ENCODE data around the gene MEIS1. TPM values are rescaled to one million over a fixed set of nuclear protein-coding genes. Genes with fewer than 3 reads are reported as not detected.

MEIS1 gene
- total and polyA plus RNA-seq, 2 experiments from 2014 or later: 0.16 to 0.28 TPM

DNA sequence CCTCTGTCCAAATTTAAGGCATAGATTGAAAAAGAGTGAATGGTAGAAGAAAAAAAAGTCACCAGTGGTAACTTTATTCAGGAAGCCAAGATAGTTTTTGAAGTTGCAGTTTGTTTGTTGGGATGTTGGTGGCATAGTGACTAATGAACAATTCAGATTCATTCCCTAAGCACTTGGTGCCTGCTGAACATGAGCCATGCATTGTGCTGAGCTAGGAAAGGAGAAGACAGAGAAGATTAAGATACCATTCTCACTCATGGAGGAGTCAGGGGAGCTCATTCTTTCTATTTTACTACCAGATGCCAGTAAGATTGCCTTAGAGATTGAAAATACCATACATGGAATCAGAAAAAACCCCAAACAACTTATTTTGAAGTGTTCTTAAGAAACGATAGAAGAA is 25.1 kb downstream of the MEIS1 start:
- no peaks in the 10 kb centered on the region for H3K4me1 ChIP-seq (ENCODE audit: insufficient read depth)
- TF ChIP-seq ZNF331 (CRISPR knock-in tag; IDR thresholded peaks at IDR 0.05; ENCODE audit: low read depth): no peak
- no peak for TF ChIP-seq NANOG (IDR thresholded peaks at IDR 0.05; ENCODE audit: borderline replicate concordance)
- no peak for TF ChIP-seq ZNF114 (CRISPR knock-in tag; IDR thresholded peaks at IDR 0.05)
- TF ChIP-seq STAT1 (IDR thresholded peaks at IDR 0.05; ENCODE audit: unreplicated experiment): no peak
- TF ChIP-seq, protein P1, sequence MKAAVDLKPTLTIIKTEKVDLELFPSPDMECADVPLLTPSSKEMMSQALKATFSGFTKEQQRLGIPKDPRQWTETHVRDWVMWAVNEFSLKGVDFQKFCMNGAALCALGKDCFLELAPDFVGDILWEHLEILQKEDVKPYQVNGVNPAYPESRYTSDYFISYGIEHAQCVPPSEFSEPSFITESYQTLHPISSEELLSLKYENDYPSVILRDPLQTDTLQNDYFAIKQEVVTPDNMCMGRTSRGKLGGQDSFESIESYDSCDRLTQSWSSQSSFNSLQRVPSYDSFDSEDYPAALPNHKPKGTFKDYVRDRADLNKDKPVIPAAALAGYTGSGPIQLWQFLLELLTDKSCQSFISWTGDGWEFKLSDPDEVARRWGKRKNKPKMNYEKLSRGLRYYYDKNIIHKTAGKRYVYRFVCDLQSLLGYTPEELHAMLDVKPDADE (IDR thresholded peaks at IDR 0.05): no peak
- no peak for TF ChIP-seq EZH2phosphoT487 (IDR thresholded peaks at IDR 0.05; ENCODE audit: unreplicated experiment)
- TF ChIP-seq JUNB (IDR thresholded peaks at IDR 0.05; ENCODE audit: unreplicated experiment): no peak
- TF ChIP-seq, protein P2, sequence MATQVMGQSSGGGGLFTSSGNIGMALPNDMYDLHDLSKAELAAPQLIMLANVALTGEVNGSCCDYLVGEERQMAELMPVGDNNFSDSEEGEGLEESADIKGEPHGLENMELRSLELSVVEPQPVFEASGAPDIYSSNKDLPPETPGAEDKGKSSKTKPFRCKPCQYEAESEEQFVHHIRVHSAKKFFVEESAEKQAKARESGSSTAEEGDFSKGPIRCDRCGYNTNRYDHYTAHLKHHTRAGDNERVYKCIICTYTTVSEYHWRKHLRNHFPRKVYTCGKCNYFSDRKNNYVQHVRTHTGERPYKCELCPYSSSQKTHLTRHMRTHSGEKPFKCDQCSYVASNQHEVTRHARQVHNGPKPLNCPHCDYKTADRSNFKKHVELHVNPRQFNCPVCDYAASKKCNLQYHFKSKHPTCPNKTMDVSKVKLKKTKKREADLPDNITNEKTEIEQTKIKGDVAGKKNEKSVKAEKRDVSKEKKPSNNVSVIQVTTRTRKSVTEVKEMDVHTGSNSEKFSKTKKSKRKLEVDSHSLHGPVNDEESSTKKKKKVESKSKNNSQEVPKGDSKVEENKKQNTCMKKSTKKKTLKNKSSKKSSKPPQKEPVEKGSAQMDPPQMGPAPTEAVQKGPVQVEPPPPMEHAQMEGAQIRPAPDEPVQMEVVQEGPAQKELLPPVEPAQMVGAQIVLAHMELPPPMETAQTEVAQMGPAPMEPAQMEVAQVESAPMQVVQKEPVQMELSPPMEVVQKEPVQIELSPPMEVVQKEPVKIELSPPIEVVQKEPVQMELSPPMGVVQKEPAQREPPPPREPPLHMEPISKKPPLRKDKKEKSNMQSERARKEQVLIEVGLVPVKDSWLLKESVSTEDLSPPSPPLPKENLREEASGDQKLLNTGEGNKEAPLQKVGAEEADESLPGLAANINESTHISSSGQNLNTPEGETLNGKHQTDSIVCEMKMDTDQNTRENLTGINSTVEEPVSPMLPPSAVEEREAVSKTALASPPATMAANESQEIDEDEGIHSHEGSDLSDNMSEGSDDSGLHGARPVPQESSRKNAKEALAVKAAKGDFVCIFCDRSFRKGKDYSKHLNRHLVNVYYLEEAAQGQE (IDR thresholded peaks at IDR 0.05; ENCODE audit: unreplicated experiment): no peak
- TF ChIP-seq, protein P3, sequence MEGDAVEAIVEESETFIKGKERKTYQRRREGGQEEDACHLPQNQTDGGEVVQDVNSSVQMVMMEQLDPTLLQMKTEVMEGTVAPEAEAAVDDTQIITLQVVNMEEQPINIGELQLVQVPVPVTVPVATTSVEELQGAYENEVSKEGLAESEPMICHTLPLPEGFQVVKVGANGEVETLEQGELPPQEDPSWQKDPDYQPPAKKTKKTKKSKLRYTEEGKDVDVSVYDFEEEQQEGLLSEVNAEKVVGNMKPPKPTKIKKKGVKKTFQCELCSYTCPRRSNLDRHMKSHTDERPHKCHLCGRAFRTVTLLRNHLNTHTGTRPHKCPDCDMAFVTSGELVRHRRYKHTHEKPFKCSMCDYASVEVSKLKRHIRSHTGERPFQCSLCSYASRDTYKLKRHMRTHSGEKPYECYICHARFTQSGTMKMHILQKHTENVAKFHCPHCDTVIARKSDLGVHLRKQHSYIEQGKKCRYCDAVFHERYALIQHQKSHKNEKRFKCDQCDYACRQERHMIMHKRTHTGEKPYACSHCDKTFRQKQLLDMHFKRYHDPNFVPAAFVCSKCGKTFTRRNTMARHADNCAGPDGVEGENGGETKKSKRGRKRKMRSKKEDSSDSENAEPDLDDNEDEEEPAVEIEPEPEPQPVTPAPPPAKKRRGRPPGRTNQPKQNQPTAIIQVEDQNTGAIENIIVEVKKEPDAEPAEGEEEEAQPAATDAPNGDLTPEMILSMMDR (conservative IDR thresholded peaks at IDR 0.05; ENCODE audit: low read depth in 2 of 2): no peak
- TF ChIP-seq POLR2AphosphoS5 (IDR thresholded peaks at IDR 0.05; ENCODE audit: low read depth): no peak
- no peak for TF ChIP-seq CREB1 (CRISPR knock-in tag; IDR thresholded peaks at IDR 0.05; ENCODE audit: low read depth)
- ATAC-seq (no peak), DNase-seq (ENCODE audit: low spot score) (no peak)
- no peaks in the 10 kb centered on the region for H3K9me3 Mint-ChIP-seq
- H3K9me2 ChIP-seq (ENCODE audit: insufficient read depth): no peaks in the 10 kb centered on the region
- H3K4me3 Mint-ChIP-seq: no peak overlapping the region
- H3K36me3 Mint-ChIP-seq (ENCODE audit: low read depth): no peaks in the 10 kb centered on the region
- no peaks in the 10 kb centered on the region for H3K36me3 ChIP-seq (ENCODE audit: insufficient read depth)
- no peak overlapping the region for H2AFZ ChIP-seq
- H3K4me1 Mint-ChIP-seq: peaks cover 2% of the 10 kb centered on the region; the same call in 1 of the 3 replicates
- no peaks in the 10 kb centered on the region for H3F3A ChIP-seq (replicated peaks; ENCODE audit: low read depth)
- no peaks in the 10 kb centered on the region for H3K79me2 ChIP-seq (replicated peaks; ENCODE audit: insufficient read depth)
- H3K4me3 ChIP-seq: no peak overlapping the region
- no peaks in the 10 kb centered on the region for H3K27me3 ChIP-seq (ENCODE audit: insufficient read depth)
- no peak overlapping the region for H3K4me2 ChIP-seq
- no peaks in the 10 kb centered on the region for H3K27me3 Mint-ChIP-seq (ENCODE audit: insufficient read depth, low read depth, poor library complexity)
- H3K27ac ChIP-seq (ENCODE audit: low read depth): no peak overlapping the region
- H3K27ac Mint-ChIP-seq: no peak overlapping the region
- H4K20me1 ChIP-seq (replicated peaks; ENCODE audit: insufficient read depth): no peaks in the 10 kb centered on the region
